Measurements from ENCODE around the gene GAST.

GAST gene

GRCh38 chr17:41750862-41751261 is 38.7 kb downstream of the GAST start:
- no peak for DNase-seq

- no peak for DNase-seq
Measured at GRCh38 chr17:41751288-41751687, 39.2 kb downstream of the GAST start.

GRCh38 chr17:41754066-41754465 is 41.9 kb downstream of the GAST start:
- DNase-seq: no peak

- no peak for DNase-seq
Measured at GRCh38 chr17:41758601-41759000, 46.5 kb downstream of the GAST start.

- no peak for DNase-seq
Measured at GRCh38 chr17:41760878-41761277, 48.7 kb downstream of the GAST start.

- DNase-seq: no peak
Measured at GRCh38 chr17:41762391-41762790, 50.3 kb downstream of the GAST start.

GRCh38 chr17:41762841-41763240 is 50.7 kb downstream of the GAST start:
- DNase-seq: no peak

GRCh38 chr17:41763327-41763726 is 51.2 kb downstream of the GAST start:
- no peak for DNase-seq
